SK-N-SH treated with all-trans-retinoic acid at 6 μM for 48 hours (cell line): Measurements from ENCODE around the gene TMPRSS6.

ENCODE experiments used
- ATAC-seq: fragments of 200-7000 bp; cut with Tn5 transposase; 3 replicates; pipeline ENCODE4 v1.9.1; 2020; ENCODE audit warnings: mild to moderate bottlenecking, moderate library complexity
- ARNTL ChIP-seq: fragments of 450-650 bp; formaldehyde crosslinking; IDR thresholded peaks from 2 replicates; pipeline ENCODE4 v1.5.0; 2020; ENCODE audit warnings: low read depth, mild to moderate bottlenecking, moderate library complexity, borderline replicate concordance
- BACH2 ChIP-seq: fragments of 250-450 bp; sonication (Bioruptor Pico); IDR thresholded peaks from 2 replicates; pipeline ENCODE4 v1.9.0; 2021; ENCODE audit warnings: mild to moderate bottlenecking, borderline replicate concordance
- CREB5 ChIP-seq: fragments of 250-450 bp; sonication (Bioruptor Pico); IDR thresholded peaks from 2 replicates; pipeline ENCODE4 v1.5.1; 2020; ENCODE audit warnings: low read depth, mild to moderate bottlenecking, moderate library complexity
- CSDC2 ChIP-seq: fragments of 250-450 bp; sonication (Bioruptor Pico); IDR thresholded peaks from 2 replicates; pipeline ENCODE4 v1.5.0; 2020; ENCODE audit warnings: mild to moderate bottlenecking, moderate library complexity
- CSRNP3 ChIP-seq: fragments of 250-450 bp; sonication (Bioruptor Pico); IDR thresholded peaks from 2 replicates; pipeline ENCODE4 v1.5.1; 2021; ENCODE audit warnings: mild to moderate bottlenecking, moderate library complexity
- ESRRG ChIP-seq: fragments of 250-450 bp; sonication (Bioruptor Pico); IDR thresholded peaks from 2 replicates; pipeline ENCODE4 v1.6.1; 2021; ENCODE audit warnings: mild to moderate bottlenecking
- GLIS3 ChIP-seq: fragments of 250-450 bp; sonication (Bioruptor Pico); IDR thresholded peaks from 2 replicates; pipeline ENCODE4 v1.5.0; 2020; ENCODE audit warnings: mild to moderate bottlenecking, moderate library complexity
- ISL1 ChIP-seq: fragments of 250-450 bp; sonication (Bioruptor Pico); IDR thresholded peaks from 2 replicates; pipeline ENCODE4 v2.1.2; 2022; ENCODE audit warnings: mild to moderate bottlenecking, moderate library complexity
- OSR1 ChIP-seq: fragments of 250-450 bp; sonication (Bioruptor Pico); IDR thresholded peaks from 2 replicates; pipeline ENCODE4 v1.8.0; 2022; ENCODE audit warnings: moderate library complexity, mild to moderate bottlenecking, inconsistent platforms
- PATZ1 ChIP-seq: fragments of 250-450 bp; sonication (Bioruptor Pico); IDR thresholded peaks from 2 replicates; pipeline ENCODE4 v1.8.0; 2020; ENCODE audit warnings: mild to moderate bottlenecking, moderate library complexity, borderline replicate concordance
- POU6F1 ChIP-seq: fragments of 250-450 bp; sonication (Bioruptor Pico); IDR thresholded peaks from 2 replicates; pipeline ENCODE4 v1.8.0; 2021; ENCODE audit warnings: low read depth, mild to moderate bottlenecking, moderate library complexity, borderline replicate concordance
- PPARA ChIP-seq: fragments of 250-450 bp; sonication (Bioruptor Pico); IDR thresholded peaks from 2 replicates; pipeline ENCODE4 v1.5.0; 2020; ENCODE audit warnings: mild to moderate bottlenecking, borderline replicate concordance
- RARB ChIP-seq: fragments of 250-450 bp; sonication (Bioruptor Pico); IDR thresholded peaks from 2 replicates; pipeline ENCODE4 v1.8.0; 2021; ENCODE audit warnings: mild to moderate bottlenecking, moderate library complexity
- SNAI2 ChIP-seq: fragments of 250-450 bp; sonication (Bioruptor Pico); IDR thresholded peaks from 2 replicates; pipeline ENCODE4 v1.5.0; 2020; ENCODE audit warnings: mild to moderate bottlenecking, moderate library complexity
- TCF4 ChIP-seq: fragments of 250-450 bp; sonication (Bioruptor Pico); IDR thresholded peaks from 2 replicates; pipeline ENCODE4 v1.8.0; 2021; ENCODE audit warnings: mild to moderate bottlenecking, moderate library complexity, borderline replicate concordance
- TOX ChIP-seq: fragments of 250-450 bp; sonication (Bioruptor Pico); IDR thresholded peaks from 2 replicates; pipeline ENCODE4 v1.8.0; 2021; ENCODE audit warnings: mild to moderate bottlenecking, moderate library complexity, borderline replicate concordance
- TSHZ2 ChIP-seq: fragments of 250-450 bp; sonication (Bioruptor Pico); IDR thresholded peaks from 2 replicates; pipeline ENCODE4 v1.5.0; 2020; ENCODE audit warnings: mild to moderate bottlenecking, moderate library complexity
- ZC3H10 ChIP-seq: fragments of 250-450 bp; sonication (Bioruptor Pico); IDR thresholded peaks from 2 replicates; pipeline ENCODE4 v1.5.1; 2021; ENCODE audit warnings: mild to moderate bottlenecking, moderate library complexity
- ZFP30 ChIP-seq: fragments of 450-650 bp; formaldehyde crosslinking; IDR thresholded peaks from 2 replicates; pipeline ENCODE4 v1.5.0; 2022; ENCODE audit warnings: mild to moderate bottlenecking, moderate library complexity
- ZNF565 ChIP-seq: fragments of 450-650 bp; formaldehyde crosslinking; conservative IDR thresholded peaks from 2 replicates; pipeline ENCODE4 v1.5.0; 2020; ENCODE audit warnings: low read depth, mild to moderate bottlenecking, moderate library complexity
- ZNF70 ChIP-seq: fragments of 450-650 bp; formaldehyde crosslinking; IDR thresholded peaks from 2 replicates; pipeline ENCODE4 v1.5.0; 2020; ENCODE audit warnings: mild to moderate bottlenecking, moderate library complexity
- ZNF8 ChIP-seq: fragments of 450-650 bp; formaldehyde crosslinking; IDR thresholded peaks from 2 replicates; pipeline ENCODE4 v1.5.0; 2020; ENCODE audit warnings: mild to moderate bottlenecking, moderate library complexity

Gene TMPRSS6

GRCh38 chr22:37048133-37048532, 61.4 kb downstream of the TMPRSS6 start:
- no peak for ATAC-seq
- TF ChIP-seq BACH2 (CRISPR knock-in tag) (no peak), OSR1 (CRISPR knock-in tag) (no peak), ZFP30 (CRISPR knock-in tag) (no peak), CREB5 (CRISPR knock-in tag) (no peak), TCF4 (no peak), ZNF565 (CRISPR knock-in tag) (no peak), ARNTL (CRISPR knock-in tag) (no peak), POU6F1 (CRISPR knock-in tag) (no peak), RARB (CRISPR knock-in tag) (no peak), ZNF8 (CRISPR knock-in tag) (no peak), ESRRG (CRISPR knock-in tag) (no peak), ZC3H10 (no peak), PPARA (CRISPR knock-in tag) (no peak), GLIS3 (CRISPR knock-in tag) (no peak), ISL1 (CRISPR knock-in tag) (no peak), CSDC2 (CRISPR knock-in tag) (no peak), SNAI2 (CRISPR knock-in tag) (no peak), ZNF70 (CRISPR knock-in tag) (no peak), TOX (CRISPR knock-in tag) (no peak), TSHZ2 (CRISPR knock-in tag) (no peak)

- no peak for ATAC-seq
- no peak for TF ChIP-seq PPARA (CRISPR knock-in tag)
Measured at GRCh38 chr22:37047006-37047405, 62.5 kb downstream of the TMPRSS6 start.

GRCh38 chr22:37046589-37046988, 62.9 kb downstream of the TMPRSS6 start:
- ATAC-seq, result no peak

GRCh38 chr22:37045958-37046357, 63.6 kb downstream of the TMPRSS6 start:
- peak; percentile 29 for ATAC-seq
- no peak for TF ChIP-seq ZFP30 (CRISPR knock-in tag)
- TF ChIP-seq CSDC2 (CRISPR knock-in tag), result no peak
- no peak for TF ChIP-seq ARNTL (CRISPR knock-in tag)
- no peak for TF ChIP-seq PATZ1 (CRISPR knock-in tag)
- TF ChIP-seq CSRNP3 (CRISPR knock-in tag), result no peak
- no peak for TF ChIP-seq SNAI2 (CRISPR knock-in tag)
- TF ChIP-seq RARB (CRISPR knock-in tag), result no peak
- no peak for TF ChIP-seq ISL1 (CRISPR knock-in tag)
- no peak for TF ChIP-seq ZNF565 (CRISPR knock-in tag)
- TF ChIP-seq, all 23 proteins: peak for 0

More at GRCh38 chr22:37046589-37046988, 62.9 kb downstream of the TMPRSS6 start:
- TF ChIP-seq ISL1 (CRISPR knock-in tag), result no peak
